SK-N-SH (cell line): ENCODE measurements around the gene CD109. TPM values are rescaled to one million over a fixed set of nuclear protein-coding genes. Genes with fewer than 3 reads are reported as not detected.

Experiments
- CTCF ChIA-PET: fragments of 300-600, 350-600 bp; formaldehyde crosslinking; extraction: SDS; loops from one replicate; lab custom pipeline; 2021; lab: Yijun Ruan, JAX
- POLR2A ChIA-PET: fragments of 350-600 bp; sonication (Branson Sonifier 250); formaldehyde crosslinking; extraction: SDS; loops from one replicate; lab custom pipeline; 2020; ENCODE audit warnings: antibody characterized with exemption, inconsistent platforms; lab: Yijun Ruan, JAX
- DNase-seq: peaks from one replicate; pipeline ENCODE4 v3.0.0; 2012
- H2AFZ ChIP-seq: fragments of 200-600 bp; sonication (generic); 2 replicates; pipeline ENCODE4 v1.8.1; 2016; ENCODE audit warnings: antibody characterized with exemption, mild to moderate bottlenecking, low read depth
- H3F3A ChIP-seq: fragments of 200-600 bp; sonication (generic); replicated peaks from 2 replicates; pipeline ENCODE3; 2016; ENCODE audit warnings: antibody characterized with exemption, mild to moderate bottlenecking; ENCODE audit not compliant: insufficient read depth
- H3K27ac ChIP-seq, 2 experiments: fragments of 200-500 bp in 1 of 2; fragments of 200-600 bp in 1 of 2; sonication (Bioruptor generic) in 1 of 2; sonication (generic), shearing (Covaris generic) in 1 of 2; 2 replicates each; pipeline versions ENCODE4 v1.5.1 to v1.6.1; 2014 to 2016; ENCODE audit warnings: low read depth in 2 of 2, inconsistent platforms in 1 of 2, low read length in 1 of 2, mild to moderate bottlenecking in 1 of 2, mixed read lengths in 1 of 2
- H3K27me3 ChIP-seq: fragments of 200-600 bp; sonication (generic), shearing (Covaris generic); 2 replicates; pipeline ENCODE4 v1.6.1; 2016; ENCODE audit warnings: mixed run types; ENCODE audit not compliant: insufficient read depth
- H3K36me3 ChIP-seq, 2 experiments: fragments of 200-500 bp in 1 of 2; fragments of 200-600 bp in 1 of 2; sonication (Bioruptor generic) in 1 of 2; sonication (generic) in 1 of 2; replicated peaks in 1 of 2; 2 replicates each; pipeline versions ENCODE3 to v1.5.1; 2014 to 2016; ENCODE audit warnings: low read length in 1 of 2, mild to moderate bottlenecking in 1 of 2; ENCODE audit not compliant: insufficient read depth in 2 of 2, control insufficient read depth in 1 of 2
- H3K4me1 ChIP-seq, 2 experiments: fragments of 200-500 bp in 1 of 2; fragments of 200-600 bp in 1 of 2; sonication (Bioruptor generic) in 1 of 2; sonication (generic), shearing (Covaris generic) in 1 of 2; 2 replicates each; pipeline versions ENCODE4 v1.5.1 to v1.6.1; 2014 to 2016; ENCODE audit warnings: low read depth in 1 of 2, low read length in 1 of 2, mixed run types in 1 of 2; ENCODE audit not compliant: insufficient read depth in 2 of 2, control insufficient read depth in 1 of 2
- H3K4me2 ChIP-seq: fragments of 200-600 bp; sonication (generic), shearing (Covaris generic); 2 replicates; pipeline ENCODE4 v1.6.1; 2017; ENCODE audit warnings: mixed run types
- H3K4me3 ChIP-seq, 2 experiments: fragments of 200-500 bp in 1 of 2; fragments of 200-600 bp in 1 of 2; sonication (Bioruptor generic) in 1 of 2; sonication (generic), shearing (Covaris generic) in 1 of 2; 2 replicates each; pipeline versions ENCODE4 v1.5.1 to v1.8.1; 2014 to 2016; ENCODE audit warnings: low read depth in 2 of 2, inconsistent platforms in 1 of 2, low read length in 1 of 2, mild to moderate bottlenecking in 1 of 2, mixed read lengths in 1 of 2, moderate library complexity in 1 of 2
- H3K79me2 ChIP-seq: fragments of 200-600 bp; sonication (generic); 2 replicates; pipeline ENCODE4 v1.8.1; 2017; ENCODE audit warnings: mild to moderate bottlenecking; ENCODE audit not compliant: insufficient read depth
- H3K9ac ChIP-seq: fragments of 200-600 bp; sonication (generic); 2 replicates; pipeline ENCODE4 v1.6.1; 2017; ENCODE audit warnings: mixed run types
- H3K9me2 ChIP-seq: fragments of 200-600 bp; sonication (generic); 2 replicates; pipeline ENCODE4 v1.6.1; 2017; ENCODE audit warnings: mixed run types
- H3K9me3 ChIP-seq: fragments of 200-600 bp; sonication (generic); 2 replicates; pipeline ENCODE4 v1.6.1; 2017; ENCODE audit warnings: mixed run types, mild to moderate bottlenecking, moderate library complexity
- H4K20me1 ChIP-seq: fragments of 200-600 bp; sonication (generic); 2 replicates; pipeline ENCODE4 v1.6.1; 2017; ENCODE audit warnings: mild to moderate bottlenecking, mixed run types; ENCODE audit not compliant: insufficient read depth
- FOXM1 ChIP-seq: IDR thresholded peaks from 2 replicates; pipeline ENCODE4 v1.4.0; 2012; ENCODE audit warnings: low read depth, mild to moderate bottlenecking
- GABPA ChIP-seq: IDR thresholded peaks from 2 replicates; pipeline ENCODE4 v1.4.0; 2012; ENCODE audit warnings: low read depth, mild to moderate bottlenecking
- IRF3 ChIP-seq: fragments of 150-350 bp; IDR thresholded peaks from 2 replicates; pipeline ENCODE4 v1.6.1; 2016; ENCODE audit warnings: mild to moderate bottlenecking, low read depth, low read length
- JUND ChIP-seq: IDR thresholded peaks from 2 replicates; pipeline ENCODE4 v1.4.0; 2012
- MEF2A ChIP-seq: IDR thresholded peaks from 2 replicates; pipeline ENCODE4 v1.4.0; 2012; ENCODE audit warnings: low read depth, borderline replicate concordance
- MXI1 ChIP-seq: IDR thresholded peaks from 2 replicates; pipeline ENCODE4 v1.6.1; 2012; ENCODE audit warnings: mild to moderate bottlenecking, low read depth, low read length, improper control_type of control experiment
- NFIC ChIP-seq: IDR thresholded peaks from 2 replicates; pipeline ENCODE4 v1.4.0; 2012; ENCODE audit warnings: borderline replicate concordance
- PBX3 ChIP-seq: IDR thresholded peaks from 2 replicates; pipeline ENCODE4; 2012
- RCOR1 ChIP-seq: fragments of 150-350 bp; IDR thresholded peaks from 2 replicates; pipeline ENCODE4 v1.6.1; 2017; ENCODE audit warnings: antibody characterized with exemption, low read length
- REST ChIP-seq: IDR thresholded peaks from 2 replicates; pipeline ENCODE4 v1.6.1; 2012; ENCODE audit warnings: mild to moderate bottlenecking, low read depth, low read length, moderate library complexity
- RFX5 ChIP-seq: IDR thresholded peaks from 2 replicates; pipeline ENCODE4 v1.6.1; 2012; ENCODE audit warnings: mild to moderate bottlenecking, improper control_type of control experiment, low read length
- TAF1 ChIP-seq: IDR thresholded peaks from 2 replicates; pipeline ENCODE4 v1.6.1; 2012; ENCODE audit warnings: low read depth, mild to moderate bottlenecking, low read length, moderate library complexity, borderline replicate concordance
- TCF12 ChIP-seq: IDR thresholded peaks from 2 replicates; pipeline ENCODE4 v1.4.0; 2012
- YY1 ChIP-seq: IDR thresholded peaks from 2 replicates; pipeline ENCODE4 v1.4.0; 2012; ENCODE audit warnings: low read depth, mild to moderate bottlenecking
- ZBTB33 ChIP-seq: IDR thresholded peaks from 2 replicates; pipeline ENCODE4 v1.4.0; 2012; ENCODE audit warnings: low read depth, borderline replicate concordance
- WGBS: methylation state at CpG from one replicate; pipeline ENCODE4 v1.1.6; 2017; ENCODE audit warnings: low lambda C conversion rate; 5-methylcytosine and 5-hydroxymethylcytosine counted together
- polyA plus RNA-seq, 3 experiments: library from polyadenylated mRNA; depleted of rRNA; stranded (reverse); fragments of >200 nt; gene quantifications; 2 replicates each; pipeline ENCODE4 v1.2.3, GENCODE V29; 2012

CD109 gene
- polyA plus RNA-seq, 1 of the 3 experiments (the other 2 are of a cell fraction), result 19.7 TPM

- Histone ChIP-seq H3F3A (peaks cover 5% of the 10 kb centered on the region), H3K27ac (no peak overlapping the region)
- no peak for TF ChIP-seq MEF2A
- TF ChIP-seq TCF12, result no peak
- TF ChIP-seq ZBTB33, result no peak
- TF ChIP-seq PBX3, result no peak
- TF ChIP-seq RCOR1, result no peak
- no peak for TF ChIP-seq IRF3
- no peak for TF ChIP-seq NFIC
- no peak for TF ChIP-seq GABPA
- no peak for TF ChIP-seq RFX5
- no peak for TF ChIP-seq MXI1
- no peak for TF ChIP-seq REST
- TF ChIP-seq JUND, result no peak
- TF ChIP-seq YY1, result no peak
- no peak for TF ChIP-seq TAF1
- no peak for TF ChIP-seq FOXM1
- TF ChIP-seq, all 33 proteins: peak for 0
- Histone ChIP-seq H2AFZ (no peak overlapping the region), H3K36me3 (peaks cover 0 to 5% of the 10 kb centered on the region in 2 experiments), H3K4me1 (peaks cover under 1 to 6% of the 10 kb centered on the region in 2 experiments; a peak in 3 of 4 replicates), H3K9me3 (no peaks in the 10 kb centered on the region), H3K79me2 (no peaks in the 10 kb centered on the region), H3K9ac (no peak overlapping the region), H3K4me2 (no peak overlapping the region), H3K27me3 (no peaks in the 10 kb centered on the region), H3K4me3 (no peak overlapping the region), H3K9me2 (no peaks in the 10 kb centered on the region), H4K20me1 (no peaks in the 10 kb centered on the region)
- 64% methylated on average over 4 of the region's 4 CpGs for WGBS
- CTCF ChIA-PET, result no interaction called here
- no peak for DNase-seq
- POLR2A ChIA-PET, result no interaction called here
Observed at GRCh38 chr6:73649783-73650182, 46.2 kb upstream of the CD109 start.
